GM18499 (cell line): ENCODE data around the gene TRABD.

Experiments
- ATAC-seq: cut with Tn5 transposase; IDR thresholded peaks from one replicate; pipeline ENCODE4 v1.9.1; 2021; ENCODE audit warnings: moderate number of reproducible peaks; ENCODE audit not compliant: insufficient read depth, unreplicated experiment

TRABD gene

DNA sequence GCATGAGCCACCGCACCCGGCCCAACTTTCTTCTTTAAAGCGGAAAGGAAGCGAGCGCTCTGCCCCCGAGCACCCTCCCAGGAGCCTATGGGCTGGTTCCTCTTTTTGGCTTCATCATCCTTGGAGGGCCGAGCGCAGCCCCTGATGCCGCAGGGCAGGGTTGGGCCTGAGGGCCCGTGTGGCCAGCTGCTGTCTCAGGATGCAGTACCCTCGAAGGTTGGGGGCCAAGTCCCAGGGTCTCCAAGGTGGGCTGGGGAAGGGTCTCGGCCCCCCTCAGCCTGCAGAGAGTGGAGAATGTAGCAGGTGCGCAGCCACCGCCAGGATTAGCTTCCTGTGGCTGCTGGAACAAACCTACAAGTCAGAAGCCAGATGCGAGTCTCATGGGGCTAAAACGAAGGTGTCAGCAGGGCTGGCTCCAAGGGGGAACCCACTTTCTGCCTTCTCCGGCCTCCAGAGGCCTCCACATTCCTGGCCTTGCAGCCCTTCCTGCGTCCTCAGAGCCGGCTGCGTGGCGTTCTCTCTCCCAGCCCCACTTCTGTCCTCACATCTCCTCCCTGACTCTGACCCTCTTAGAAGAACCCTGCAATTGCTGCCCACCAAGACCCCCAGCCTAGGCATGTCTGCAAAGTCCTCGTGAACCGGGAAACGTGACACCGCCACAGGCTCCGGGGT lies 12.3 kb upstream of the TRABD start:
- ATAC-seq, result no peak

DNA sequence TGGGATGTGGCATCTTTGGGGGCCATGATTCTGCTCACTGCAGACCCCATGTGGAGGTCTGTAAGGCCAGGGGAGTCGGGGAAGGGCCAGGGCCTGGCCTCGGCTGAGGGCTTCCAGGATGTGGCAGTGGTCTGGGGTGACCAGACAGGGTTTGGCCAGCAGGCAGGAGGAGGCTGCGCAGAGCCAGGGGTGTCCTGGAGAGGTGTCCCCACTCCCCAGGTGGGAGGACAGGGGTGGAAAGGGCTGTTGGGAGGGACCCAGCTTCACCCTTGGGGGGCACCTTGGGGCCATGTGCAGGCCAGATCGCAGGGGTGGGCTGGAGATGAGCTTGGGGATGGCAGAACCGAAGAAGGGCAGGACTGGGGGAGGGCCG lies 11.7 kb upstream of the TRABD start:
- no peak for ATAC-seq

DNA sequence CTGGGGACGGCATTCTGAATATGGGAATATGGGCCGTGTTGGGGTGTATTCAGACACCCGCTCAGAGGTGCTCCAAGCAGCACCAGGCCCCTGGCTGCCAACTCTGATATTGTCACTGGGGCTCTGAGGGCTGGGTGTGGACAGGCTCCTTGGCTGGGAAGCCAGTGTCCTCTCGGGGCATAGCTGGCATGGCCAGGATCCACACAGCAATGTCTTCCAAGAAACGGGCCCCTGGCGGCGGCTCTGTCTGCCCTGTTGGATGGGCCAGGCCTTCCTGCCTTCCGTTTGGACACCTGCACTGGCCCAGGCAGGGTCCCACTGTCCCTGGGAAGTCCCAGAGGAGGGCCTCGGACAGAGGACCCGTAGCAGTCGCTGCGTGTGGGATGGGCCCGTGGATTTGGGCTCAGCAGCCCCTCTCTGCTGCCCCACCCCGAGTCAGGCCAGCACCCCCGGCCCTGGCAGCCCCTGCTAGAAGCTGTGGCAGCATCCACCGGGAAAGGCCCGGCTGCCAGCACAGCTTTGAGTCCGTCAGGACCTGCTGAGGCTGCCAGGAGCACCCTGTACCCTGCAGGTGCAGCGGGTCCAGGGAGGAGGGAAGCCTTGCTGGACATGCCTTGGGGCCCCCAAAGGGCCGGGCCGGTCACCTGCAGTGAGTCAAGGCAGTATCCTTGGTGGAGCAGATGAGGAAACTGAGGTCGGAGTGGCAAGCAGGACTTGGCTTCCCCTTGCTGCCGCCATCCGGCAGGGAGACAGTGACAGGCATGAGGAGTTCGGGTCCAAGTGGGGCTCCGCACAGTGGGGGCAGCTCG lies 11.1 kb upstream of the TRABD start:
- ATAC-seq, result no peak

DNA sequence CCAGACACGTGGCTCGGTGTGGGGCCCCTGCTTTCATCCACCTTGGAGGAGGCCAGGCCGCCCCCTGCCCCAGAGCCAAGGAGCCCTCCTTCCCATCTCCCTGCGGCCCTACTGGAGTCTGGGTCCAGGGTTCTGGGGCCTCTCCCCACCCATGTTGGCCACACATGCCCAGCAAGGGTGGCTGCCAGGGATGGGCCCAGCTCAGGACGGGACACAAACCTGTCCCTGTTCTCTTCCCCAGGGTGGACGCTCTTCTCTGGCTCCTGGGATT lies 10.6 kb upstream of the TRABD start:
- ATAC-seq, result no peak

DNA sequence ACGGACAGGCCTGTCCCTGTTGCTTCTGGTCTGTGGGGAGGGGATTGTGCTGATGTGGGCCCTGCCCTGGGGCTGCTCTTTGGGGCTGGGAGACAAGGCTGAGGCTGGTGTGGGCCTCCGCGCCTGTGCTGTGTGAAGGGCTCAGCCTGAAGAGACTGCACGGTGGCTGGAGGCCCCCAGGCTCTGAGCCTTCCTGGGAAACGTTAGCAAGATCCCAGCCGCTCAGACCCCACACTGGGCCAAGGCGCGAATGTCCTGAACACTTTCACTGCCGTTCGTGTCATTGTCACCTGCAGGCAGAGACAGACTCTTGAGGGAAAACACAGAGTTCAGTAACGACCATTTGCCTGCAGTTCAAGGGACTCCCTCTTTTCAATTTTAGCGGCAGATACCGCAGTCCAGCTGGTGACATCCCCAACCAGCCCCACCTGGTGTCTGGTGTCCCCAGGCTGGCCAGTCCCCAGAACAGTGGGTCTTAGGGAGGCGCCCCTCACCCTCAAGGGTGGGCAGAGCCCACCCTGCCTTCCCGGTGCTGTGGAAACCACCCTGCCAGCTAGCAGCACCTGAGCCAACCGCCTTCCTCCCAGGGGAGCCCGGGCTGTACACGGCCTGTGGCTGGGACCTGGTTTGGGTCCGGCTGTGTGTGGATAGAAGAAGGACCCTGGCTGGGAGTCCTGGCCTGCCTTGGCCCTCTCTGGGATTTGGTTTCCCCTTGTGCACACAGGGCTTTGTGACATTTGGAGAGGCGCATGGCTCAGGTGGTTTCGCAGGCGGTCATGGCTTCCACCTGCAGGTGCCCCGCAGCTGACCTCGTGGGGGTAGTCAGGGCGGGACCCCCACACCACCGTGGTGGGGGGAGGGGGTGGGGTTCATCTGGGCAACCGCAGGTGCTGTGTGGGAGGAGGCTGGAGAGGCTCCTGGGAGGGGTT lies 9.5 kb upstream of the TRABD start:
- ATAC-seq, result no peak

DNA sequence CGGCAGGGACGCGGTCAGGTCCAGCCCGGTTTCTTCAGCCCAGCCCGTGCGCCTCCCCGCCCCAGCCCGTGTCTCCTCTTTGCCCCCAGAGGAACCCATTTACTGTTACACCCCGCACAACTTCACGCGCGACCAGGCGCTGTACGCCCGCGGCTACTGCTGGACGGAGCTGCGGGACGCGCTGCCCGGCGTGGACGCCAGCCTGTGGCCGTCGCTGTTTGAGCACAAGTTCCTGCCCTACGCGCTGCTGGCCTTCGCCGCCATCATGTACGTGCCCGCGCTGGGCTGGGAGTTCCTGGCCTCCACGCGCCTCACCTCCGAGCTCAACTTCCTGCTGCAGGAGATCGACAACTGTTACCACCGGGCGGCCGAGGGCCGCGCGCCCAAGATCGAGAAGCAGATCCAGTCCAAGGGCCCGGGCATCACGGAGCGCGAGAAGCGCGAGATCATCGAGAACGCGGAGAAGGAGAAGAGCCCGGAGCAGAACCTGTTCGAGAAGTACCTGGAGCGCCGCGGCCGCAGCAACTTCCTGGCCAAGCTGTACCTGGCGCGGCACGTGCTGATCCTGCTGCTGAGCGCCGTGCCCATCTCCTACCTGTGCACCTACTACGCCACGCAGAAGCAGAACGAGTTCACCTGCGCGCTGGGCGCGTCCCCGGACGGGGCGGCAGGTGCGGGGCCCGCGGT lies 8.7 kb upstream of the TRABD start:
- ATAC-seq, result no peak

DNA sequence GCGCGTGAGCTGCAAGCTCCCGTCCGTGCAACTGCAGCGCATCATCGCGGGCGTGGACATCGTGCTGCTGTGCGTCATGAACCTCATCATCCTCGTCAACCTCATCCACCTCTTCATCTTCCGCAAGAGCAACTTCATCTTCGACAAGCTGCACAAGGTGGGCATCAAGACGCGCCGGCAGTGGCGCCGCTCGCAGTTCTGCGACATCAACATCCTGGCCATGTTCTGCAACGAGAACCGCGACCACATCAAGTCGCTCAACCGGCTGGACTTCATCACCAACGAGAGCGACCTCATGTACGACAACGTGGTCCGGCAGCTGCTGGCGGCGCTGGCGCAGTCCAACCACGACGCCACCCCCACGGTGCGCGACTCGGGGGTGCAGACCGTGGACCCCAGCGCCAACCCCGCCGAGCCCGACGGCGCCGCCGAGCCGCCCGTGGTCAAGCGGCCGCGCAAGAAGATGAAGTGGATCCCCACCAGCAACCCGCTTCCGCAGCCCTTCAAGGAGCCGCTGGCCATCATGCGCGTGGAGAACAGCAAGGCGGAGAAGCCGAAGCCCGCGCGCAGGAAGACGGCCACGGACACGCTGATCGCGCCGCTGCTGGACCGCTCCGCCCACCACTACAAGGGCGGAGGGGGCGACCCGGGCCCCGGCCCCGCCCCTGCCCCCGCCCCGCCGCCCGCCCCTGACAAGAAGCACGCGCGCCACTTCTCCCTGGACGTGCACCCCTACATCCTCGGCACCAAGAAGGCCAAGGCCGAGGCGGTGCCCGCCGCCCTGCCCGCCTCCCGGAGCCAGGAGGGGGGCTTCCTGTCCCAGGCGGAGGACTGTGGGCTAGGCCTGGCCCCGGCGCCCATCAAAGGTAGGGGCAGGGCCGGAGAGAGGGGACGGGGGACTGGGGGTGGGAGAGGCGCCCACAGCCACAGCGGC lies 7.9 kb upstream of the TRABD start:
- ATAC-seq, result no peak

DNA sequence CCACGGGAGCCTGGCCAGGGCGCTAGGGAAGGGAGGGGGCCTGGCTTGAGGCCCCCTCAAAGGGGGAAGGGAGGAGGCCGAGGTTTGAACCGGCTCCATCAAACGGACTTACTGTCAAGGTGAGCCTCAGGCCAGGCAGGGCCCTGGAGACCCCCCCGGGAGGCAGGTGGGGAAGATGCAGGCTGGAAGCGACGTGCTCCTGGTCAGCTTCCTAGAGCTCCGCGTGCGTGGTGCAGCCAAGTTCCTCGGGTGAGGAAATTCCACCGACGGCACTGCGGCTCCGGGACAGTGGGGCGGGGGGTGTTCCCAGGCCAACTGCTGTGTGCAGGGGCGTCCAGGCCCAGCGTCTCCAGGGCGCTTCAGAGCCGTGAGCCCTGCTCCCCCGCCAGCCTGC lies 7.2 kb upstream of the TRABD start:
- no peak for ATAC-seq

DNA sequence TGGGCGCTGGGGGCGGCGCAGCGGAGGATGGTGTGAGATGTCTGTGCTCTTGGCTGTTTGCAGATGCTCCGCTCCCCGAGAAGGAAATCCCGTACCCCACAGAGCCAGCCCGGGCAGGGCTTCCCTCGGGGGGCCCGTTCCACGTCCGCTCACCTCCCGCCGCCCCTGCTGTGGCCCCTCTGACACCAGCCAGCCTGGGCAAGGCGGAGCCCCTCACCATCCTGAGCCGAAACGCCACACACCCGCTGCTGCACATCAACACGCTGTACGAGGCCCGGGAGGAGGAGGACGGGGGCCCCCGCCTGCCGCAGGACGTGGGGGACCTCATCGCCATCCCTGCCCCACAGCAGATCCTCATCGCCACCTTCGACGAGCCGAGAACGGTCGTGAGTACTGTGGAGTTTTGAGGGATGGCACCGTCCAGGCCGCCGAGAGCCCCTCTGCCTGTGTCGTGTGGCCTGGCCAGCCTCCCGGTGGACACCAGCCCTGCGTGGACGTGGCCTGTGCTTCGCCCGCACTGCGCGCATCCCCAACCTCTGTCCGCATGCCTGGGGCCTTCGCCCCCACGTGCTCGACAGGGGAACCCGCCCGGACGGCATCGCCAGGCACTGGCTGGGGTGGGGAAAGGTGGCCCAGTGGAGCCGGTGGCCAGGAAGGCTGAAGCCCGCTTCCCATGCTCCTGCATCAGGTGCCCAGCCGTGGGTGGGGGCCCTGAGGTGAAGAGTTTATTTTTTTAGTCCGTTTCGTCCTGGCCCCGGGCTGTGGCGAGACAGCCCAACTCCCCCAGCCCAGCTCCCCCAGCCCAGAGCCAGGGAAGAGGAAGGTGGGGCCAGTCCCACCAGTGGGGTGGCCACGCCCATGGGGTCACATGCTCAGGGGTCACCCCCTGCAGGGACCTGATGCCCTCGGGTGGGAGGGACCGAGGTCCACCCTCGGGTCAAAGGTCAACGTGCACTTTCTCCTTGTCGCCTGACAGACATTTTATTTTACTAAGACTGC lies 6.5 kb upstream of the TRABD start:
- ATAC-seq, result no peak

DNA sequence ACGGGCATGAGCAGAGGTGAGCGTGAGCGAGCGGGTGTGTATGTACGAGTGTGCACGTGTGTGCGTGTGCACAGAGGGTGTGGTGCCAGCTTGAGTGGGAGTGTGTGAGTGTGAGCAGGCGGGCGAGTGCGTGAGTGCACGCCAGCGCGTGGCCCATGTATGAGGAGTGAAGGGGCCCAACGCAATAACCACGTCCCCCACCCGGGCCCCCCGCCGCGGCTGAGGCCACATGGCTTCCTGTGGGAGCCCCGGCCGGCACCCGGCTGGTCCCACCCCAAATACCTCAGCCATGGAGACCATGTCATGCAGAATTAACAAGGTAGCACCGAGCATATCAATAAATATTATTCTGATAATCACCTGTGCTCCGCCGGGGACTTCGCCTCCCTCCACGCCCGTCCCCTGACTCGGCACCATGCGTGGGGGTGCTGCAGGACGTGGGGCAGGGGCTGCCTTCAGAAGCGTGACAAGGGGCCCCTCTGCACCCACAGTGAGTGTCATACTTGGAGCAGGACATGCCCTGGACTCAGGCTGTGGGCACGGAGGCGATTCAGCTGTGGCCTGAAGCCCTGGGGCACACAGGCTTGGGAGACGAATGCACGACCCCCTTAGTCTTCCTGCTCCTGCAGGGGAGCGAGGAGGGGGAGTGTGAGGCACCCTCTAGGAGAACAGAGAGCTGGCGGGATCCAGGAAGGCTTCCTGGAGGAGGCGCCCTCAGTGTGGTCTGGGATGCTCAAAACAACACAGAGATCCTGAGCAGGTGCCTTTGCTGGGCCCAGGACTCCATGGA lies 5.6 kb upstream of the TRABD start:
- no peak for ATAC-seq

DNA sequence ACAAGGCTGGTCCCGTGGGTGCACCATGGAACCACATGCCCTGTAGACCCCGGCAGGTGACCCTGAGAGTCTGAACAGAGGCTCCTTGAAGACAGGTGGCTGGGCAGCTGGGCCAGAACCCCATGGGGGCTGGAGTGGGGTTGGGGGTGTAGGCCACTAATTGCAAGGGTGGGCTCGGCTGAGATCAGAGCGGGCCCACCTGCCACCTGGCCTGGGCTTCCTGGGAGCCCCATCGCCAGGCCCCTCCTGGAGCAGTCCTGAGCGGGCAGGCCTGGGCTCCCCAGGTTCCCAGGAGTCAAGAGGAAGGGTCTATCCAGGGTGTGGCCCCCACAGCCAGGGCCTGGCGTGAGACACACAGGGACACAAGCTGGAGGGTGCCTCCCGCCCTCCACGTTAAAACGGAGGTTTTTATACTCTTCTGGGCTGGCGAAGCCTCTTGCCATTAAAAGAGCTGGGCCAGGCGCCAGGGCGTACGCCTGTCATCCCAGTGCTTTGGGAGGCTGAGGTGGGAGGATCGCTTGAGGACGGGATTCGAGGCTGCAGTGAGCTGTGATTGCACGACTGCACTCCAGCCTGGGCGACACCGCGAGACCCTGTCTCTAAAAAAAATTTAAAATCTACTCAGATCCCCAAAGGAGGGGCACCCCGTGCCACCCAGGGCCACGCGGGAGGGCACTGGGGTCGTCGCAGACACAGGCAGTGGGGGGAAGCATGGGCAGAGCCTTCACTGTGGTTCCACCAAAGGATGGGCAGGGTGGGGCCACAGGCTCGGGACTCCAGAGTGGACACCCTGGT lies 4.8 kb upstream of the TRABD start:
- no peak for ATAC-seq

DNA sequence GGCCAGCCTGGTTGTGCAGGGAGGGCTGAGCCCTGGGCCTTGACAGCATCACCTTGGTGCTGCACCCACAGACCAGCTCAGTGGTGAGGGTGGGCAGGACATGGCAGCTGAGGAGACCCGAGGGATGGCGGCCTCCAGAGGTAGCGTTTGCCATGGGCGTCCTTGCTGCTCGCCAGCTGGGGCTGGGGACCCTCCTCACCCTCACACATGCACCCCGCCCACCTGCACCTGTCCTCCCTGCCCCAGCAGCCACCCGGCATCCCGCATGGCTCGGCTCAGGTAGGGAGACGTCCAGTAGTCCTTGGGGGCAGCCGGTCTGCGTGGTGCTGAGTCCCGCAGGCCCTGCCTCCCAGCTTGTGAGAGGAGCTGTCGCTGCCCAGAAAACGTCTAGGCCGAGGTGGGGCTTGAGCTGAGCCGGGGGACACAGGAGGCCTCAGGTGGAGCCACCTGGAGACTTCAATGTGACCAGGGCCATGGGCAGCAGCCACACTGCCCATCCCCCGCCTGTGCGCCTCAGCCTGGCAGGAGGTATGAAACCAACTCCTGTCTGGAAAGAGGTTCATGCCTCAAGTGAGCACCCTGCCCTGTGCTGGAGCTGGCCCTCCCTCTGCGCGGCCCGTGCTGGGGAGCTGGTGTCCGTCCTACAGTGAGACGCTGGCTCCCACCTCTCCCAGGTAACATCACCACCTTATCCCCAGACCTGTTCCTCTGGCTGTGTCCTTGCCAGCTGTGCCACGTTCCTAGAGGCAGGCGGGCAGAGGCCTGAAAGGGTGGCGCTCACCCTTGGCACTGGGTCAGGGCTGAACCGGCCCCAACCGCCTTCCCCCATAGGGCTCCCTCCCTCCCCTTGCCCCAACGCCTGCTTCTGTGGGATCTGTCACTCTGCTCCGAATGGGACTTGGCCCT lies 3.3 kb upstream of the TRABD start:
- ATAC-seq, result no peak

DNA sequence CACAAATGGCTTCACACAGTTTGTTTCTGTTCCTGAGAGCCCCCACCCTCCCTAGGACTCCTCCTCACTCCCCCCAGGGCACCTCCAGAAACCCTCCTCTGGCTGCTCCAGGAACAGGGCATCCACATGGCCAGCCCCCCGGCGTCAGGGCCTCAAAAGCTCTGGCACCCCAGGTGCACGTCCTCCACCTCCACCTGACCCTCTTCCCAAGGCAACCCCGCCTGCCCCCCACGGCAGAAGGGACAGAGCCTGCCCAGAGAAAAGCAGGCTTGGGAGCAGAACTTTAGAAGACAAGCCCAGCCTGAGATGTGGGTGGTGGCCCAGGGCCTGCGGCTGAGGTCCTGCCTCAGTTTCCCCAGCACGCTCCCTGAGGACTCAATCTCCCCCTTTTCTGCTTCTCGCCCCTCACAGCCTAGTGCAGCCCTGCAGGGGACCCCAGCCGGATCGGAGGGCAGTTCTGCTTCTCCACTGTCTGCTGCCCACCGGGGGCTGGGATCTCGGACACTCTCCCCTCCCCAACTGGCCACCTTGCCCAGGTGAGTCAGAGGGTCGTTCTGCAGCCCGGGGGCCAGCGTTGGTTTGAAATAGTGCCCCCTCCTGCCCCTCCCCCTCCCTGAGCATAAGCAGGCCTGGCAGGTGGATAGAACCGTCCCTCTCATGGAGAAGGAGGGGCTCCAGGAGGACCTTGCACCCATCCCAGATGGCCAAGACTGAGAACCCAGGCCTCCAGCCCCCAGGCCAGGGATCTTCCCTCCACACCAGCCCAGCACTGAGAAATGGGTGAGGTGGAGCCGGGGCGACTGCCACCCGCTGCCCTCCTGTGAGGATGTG lies 2.4 kb upstream of the TRABD start:
- no peak for ATAC-seq

DNA sequence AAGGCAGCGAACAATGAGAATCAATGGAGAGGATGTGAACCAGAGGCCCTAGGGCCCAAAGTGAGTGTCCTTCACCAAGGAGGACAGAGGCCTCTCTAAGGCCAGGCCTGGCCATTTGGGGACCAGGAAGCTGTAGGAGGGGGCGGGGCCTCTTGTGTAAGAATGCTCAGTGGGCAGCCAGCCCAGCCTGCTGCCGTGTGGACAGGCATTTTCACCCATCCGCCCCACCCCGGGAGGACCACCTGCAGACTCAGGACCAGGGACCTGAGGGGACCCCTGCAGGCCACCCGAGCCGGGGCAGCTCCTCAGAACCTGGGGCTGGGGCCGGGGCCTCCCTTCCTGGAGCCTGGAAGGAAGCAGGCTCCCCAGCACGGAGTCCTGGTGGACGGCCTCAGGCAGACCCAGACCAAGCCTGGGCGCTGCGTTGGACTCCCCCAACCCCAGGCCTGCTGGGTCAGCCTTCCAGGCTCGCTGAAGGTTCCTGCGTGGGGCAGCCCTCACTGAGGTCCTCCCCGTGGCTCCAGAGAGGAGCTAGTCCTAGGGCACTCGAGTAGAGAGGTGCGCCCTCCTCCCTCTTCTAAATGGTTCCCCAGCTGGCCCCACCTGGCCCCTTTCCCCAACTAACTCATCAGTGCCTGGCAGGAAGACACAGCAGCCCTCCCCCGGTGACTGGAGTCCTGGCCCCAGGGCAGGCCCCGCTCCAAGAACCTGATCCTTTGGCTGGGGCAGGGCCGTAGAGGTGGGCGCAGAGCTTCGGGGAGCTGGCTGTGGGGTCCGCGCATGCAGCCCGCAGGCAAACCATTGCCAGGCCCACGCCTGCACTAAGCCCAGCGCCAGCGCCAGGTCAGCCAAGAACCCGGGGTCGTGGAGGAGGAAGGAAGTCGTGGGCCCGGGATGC lies 1.5 kb upstream of the TRABD start:
- no peak for ATAC-seq
